Gastrocnemius medialis (tissue), 4 donors: ENCODE measurements around the gene ABCA13. TPM values are rescaled to one million over a fixed set of nuclear protein-coding genes. Genes with fewer than 3 reads are reported as not detected.

Experiments used
- ATAC-seq, 2 donors: fragments of 150-250 bp; one replicate each; pipeline ENCODE4 v1.9.1; 2016
- DNase-seq, 2 donors: peaks; one replicate each; pipeline ENCODE4 v3.0.0-alpha.2; 2019
- H3K27ac ChIP-seq, 4 donors: fragments of 200-600 bp; sonication (generic); 1 replicate in 1 of 4; 2 replicates in 3 of 4; pipeline ENCODE4 v1.5.1; 2016 to 2018; ENCODE audit warnings: mild to moderate bottlenecking in 2 of 4, moderate library complexity in 1 of 4
- H3K27me3 ChIP-seq, 3 donors: fragments of 200-600 bp; sonication (generic) in 2 of 3; 1 replicate in 1 of 3; 2 replicates in 2 of 3; pipeline versions ENCODE4 v1.5.1 to v1.6.0; 2016 to 2019; ENCODE audit warnings: mild to moderate bottlenecking in 1 of 3, moderate library complexity in 1 of 3
- H3K36me3 ChIP-seq, 2 donors: fragments of 200-600 bp; sonication (generic) in 1 of 2; one replicate each; pipeline ENCODE4 v1.5.1; 2017 to 2018
- H3K4me1 ChIP-seq, 2 donors: fragments of 200-600 bp; sonication (generic) in 1 of 2; one replicate each; pipeline ENCODE4 v1.5.1; 2016 to 2017; ENCODE audit warnings: mild to moderate bottlenecking in 2 of 2
- H3K4me3 ChIP-seq, 4 donors: fragments of 200-600 bp; sonication (generic) in 3 of 4; 1 replicate in 1 of 4; 2 replicates in 3 of 4; pipeline ENCODE4 v1.5.1; 2016 to 2019; ENCODE audit warnings: mild to moderate bottlenecking in 2 of 4
- H3K9me3 ChIP-seq, 3 donors: fragments of 200-600 bp; sonication (generic) in 2 of 3; 1 replicate in 1 of 3; 2 replicates in 2 of 3; pipeline ENCODE4 v1.5.1; 2016 to 2019
- POLR2A ChIP-seq, 2 donors: fragments of 450-650 bp; IDR thresholded peaks; one replicate each; pipeline ENCODE4 v1.6.1; 2017; ENCODE audit warnings: antibody characterized with exemption in 2 of 2, mild to moderate bottlenecking in 2 of 2, moderate library complexity in 2 of 2
- in situ Hi-C, 4 donors: fragments of 200-750 bp; cut with MboI; loops; one replicate each; pipeline versions ENCODE4 v1.15.0 to v1.8.0; 2017; ENCODE audit warnings: low sequenced_read_pairs in 4 of 4
- intact Hi-C: fragments of 100-400 bp; cut with DNase I; formaldehyde crosslinking; loops from one replicate; pipeline ENCODE4 v1.15.1; 2023; ENCODE audit warnings: low total_unique reads
- total RNA-seq, 4 donors: library from RNA; depleted of rRNA; stranded (reverse); fragments of >200 nt; gene quantifications; one replicate each; pipeline versions ENCODE4 v1.1.0 to v1.2.3, GENCODE V29; 2016
- TF ChIP-seq, protein P1 (sequence below), 5 experiments: fragments of 450-650 bp in 3 of 5; fragments of 200-600 bp in 2 of 5; sonication (generic) in 2 of 5; IDR thresholded peaks in 4 of 5; conservative IDR thresholded peaks in 1 of 5; 1 replicate in 4 of 5; 2 replicates in 1 of 5; pipeline ENCODE4 v1.5.1; 2016 to 2019; ENCODE audit warnings: antibody characterized with exemption in 5 of 5, mild to moderate bottlenecking in 3 of 5, moderate library complexity in 3 of 5

ABCA13 gene
- total RNA-seq, 4 donors from 2014 or later: 0.03 to 0.10 TPM; not detected in 2

- Histone ChIP-seq H3K36me3 (no peaks in the 10 kb centered on the region), H3K4me1 (no peaks in the 10 kb centered on the region), H3K27ac (no peak overlapping the region), H3K4me3 (no peak overlapping the region), H3K27me3 (no peaks in the 10 kb centered on the region), H3K9me3 (no peaks in the 10 kb centered on the region)
- DNase-seq: no peak
- ATAC-seq: no peak
- in situ Hi-C loops (no loop called here), intact Hi-C loops (no loop called here)
- no peak for TF ChIP-seq POLR2A (IDR thresholded peaks at IDR 0.05)
- TF ChIP-seq, protein P1, sequence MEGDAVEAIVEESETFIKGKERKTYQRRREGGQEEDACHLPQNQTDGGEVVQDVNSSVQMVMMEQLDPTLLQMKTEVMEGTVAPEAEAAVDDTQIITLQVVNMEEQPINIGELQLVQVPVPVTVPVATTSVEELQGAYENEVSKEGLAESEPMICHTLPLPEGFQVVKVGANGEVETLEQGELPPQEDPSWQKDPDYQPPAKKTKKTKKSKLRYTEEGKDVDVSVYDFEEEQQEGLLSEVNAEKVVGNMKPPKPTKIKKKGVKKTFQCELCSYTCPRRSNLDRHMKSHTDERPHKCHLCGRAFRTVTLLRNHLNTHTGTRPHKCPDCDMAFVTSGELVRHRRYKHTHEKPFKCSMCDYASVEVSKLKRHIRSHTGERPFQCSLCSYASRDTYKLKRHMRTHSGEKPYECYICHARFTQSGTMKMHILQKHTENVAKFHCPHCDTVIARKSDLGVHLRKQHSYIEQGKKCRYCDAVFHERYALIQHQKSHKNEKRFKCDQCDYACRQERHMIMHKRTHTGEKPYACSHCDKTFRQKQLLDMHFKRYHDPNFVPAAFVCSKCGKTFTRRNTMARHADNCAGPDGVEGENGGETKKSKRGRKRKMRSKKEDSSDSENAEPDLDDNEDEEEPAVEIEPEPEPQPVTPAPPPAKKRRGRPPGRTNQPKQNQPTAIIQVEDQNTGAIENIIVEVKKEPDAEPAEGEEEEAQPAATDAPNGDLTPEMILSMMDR (IDR thresholded peaks at IDR 0.05 in 4 of 5, conservative IDR thresholded peaks at IDR 0.05 in 1 of 5): no peak
These were observed 351.4 kb downstream of the ABCA13 start for GRCh38 chr7:48522692-48523091.

DNA sequence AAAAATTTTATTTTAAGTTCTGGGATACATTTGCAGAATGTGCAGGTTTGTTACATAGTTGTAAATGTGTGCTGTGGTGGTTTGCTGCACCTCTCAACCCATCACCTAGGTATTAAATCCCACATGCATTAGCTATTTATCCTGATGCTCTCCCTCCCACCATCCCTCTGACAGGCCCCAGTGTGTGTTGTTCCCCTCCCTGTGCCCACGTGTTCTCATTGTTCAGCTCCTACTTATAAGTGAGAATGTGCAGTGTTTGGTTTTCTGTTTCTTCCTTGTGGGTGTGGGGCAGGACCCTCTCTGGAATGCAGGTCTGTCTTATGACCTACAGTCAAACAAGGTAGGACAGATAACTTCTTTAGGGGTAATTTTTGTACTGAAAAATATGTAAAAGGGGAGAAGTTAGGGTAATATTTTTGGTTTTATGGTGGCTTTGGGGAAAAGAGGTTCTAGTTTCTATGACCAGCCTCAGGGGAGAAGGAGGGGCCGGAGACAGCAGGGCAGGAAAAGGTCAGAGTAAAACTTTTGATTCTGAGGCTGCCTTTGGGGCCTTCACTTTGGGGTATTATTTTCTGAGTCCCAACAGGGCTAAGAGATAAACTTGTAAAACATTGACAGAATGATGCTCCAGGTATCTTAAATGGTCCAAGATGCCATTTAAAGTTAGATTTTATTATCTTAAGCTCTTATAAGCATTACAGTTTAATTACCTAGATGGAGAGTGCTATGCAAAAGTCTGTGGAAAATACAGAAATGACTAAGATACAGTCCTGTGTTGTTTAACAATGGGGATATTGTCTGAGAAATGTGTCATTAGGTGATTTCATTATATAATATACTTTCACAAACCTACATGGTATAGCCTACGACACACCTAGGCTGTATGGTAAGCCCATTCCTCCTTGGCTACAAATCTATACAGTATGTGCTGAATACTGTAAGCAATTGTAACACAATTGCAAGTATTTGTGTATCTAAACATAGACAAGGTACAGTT lies 354.8 kb downstream of the ABCA13 start:
- ATAC-seq: no peak

DNA sequence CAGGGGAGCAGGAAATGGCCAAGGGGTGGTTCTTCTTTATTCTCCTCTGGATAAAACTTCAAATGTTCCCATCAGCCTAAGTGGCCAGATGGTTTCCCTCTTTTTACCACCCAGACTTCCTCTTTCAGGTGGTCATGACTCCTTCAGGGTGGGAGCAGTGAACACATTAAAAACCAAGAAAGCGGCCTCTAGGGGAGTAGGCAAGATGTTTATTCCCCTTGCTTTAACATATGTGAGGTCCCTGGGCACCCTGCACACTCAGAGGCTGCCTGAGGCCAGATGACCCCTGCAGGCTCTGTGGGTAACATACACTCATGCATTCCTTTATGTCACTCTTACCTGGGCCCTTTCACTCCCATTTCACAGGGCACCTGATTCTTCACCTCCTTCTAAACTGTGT lies 357.4 kb downstream of the ABCA13 start:
- intact Hi-C loops (no loop called here), in situ Hi-C loops (no loop called here)
- Histone ChIP-seq H3K27me3 (no peaks in the 10 kb centered on the region), H3K27ac (no peak overlapping the region), H3K36me3 (no peaks in the 10 kb centered on the region), H3K4me3 (no peak overlapping the region), H3K4me1 (no peaks in the 10 kb centered on the region), H3K9me3 (no peaks in the 10 kb centered on the region)
- no peak for ATAC-seq
- TF ChIP-seq, protein P1 (IDR thresholded peaks at IDR 0.05 in 4 of 5, conservative IDR thresholded peaks at IDR 0.05 in 1 of 5): no peak
- TF ChIP-seq POLR2A (IDR thresholded peaks at IDR 0.05): no peak
- DNase-seq: no peak

More for the DNA sequence above, 354.8 kb downstream of the ABCA13 start:
- Histone ChIP-seq H3K4me1 (no peaks in the 10 kb centered on the region), H3K27ac (no peak overlapping the region), H3K36me3 (no peaks in the 10 kb centered on the region), H3K4me3 (no peak overlapping the region), H3K9me3 (no peaks in the 10 kb centered on the region), H3K27me3 (no peaks in the 10 kb centered on the region)
- in situ Hi-C loops: no loop called here
- TF ChIP-seq, protein P1 (IDR thresholded peaks at IDR 0.05 in 4 of 5, conservative IDR thresholded peaks at IDR 0.05 in 1 of 5): no peak
- no peak for TF ChIP-seq POLR2A (IDR thresholded peaks at IDR 0.05)
- DNase-seq: no peak
- intact Hi-C loops: no loop called here

- intact Hi-C loops: no loop called here
- Histone ChIP-seq H3K4me3 (no peak overlapping the region), H3K9me3 (no peaks in the 10 kb centered on the region), H3K27ac (no peak overlapping the region), H3K36me3 (no peaks in the 10 kb centered on the region), H3K4me1 (no peaks in the 10 kb centered on the region), H3K27me3 (no peaks in the 10 kb centered on the region)
- ATAC-seq (no peak), DNase-seq (no peak)
- TF ChIP-seq, protein P1 (IDR thresholded peaks at IDR 0.05 in 4 of 5, conservative IDR thresholded peaks at IDR 0.05 in 1 of 5): no peak
- no peak for TF ChIP-seq POLR2A (IDR thresholded peaks at IDR 0.05)
- in situ Hi-C loops: no loop called here
These were observed 366.3 kb downstream of the ABCA13 start for GRCh38 chr7:48537561-48537960.
